PFSK-1 (cell line): Measurements from ENCODE around the gene KLF12.

ENCODE experiments used
- POLR2AphosphoS5 ChIP-seq: IDR thresholded peaks from 2 replicates; pipeline ENCODE4 v1.6.1; 2012; ENCODE audit warnings: low read depth, mild to moderate bottlenecking, control low read depth, low read length, moderate library complexity
- REST ChIP-seq, 2 experiments: IDR thresholded peaks; 2 replicates each; pipeline versions ENCODE4 v1.6.1 to v1.8.0; 2011 to 2012; ENCODE audit warnings: low read depth in 2 of 2, low read length in 2 of 2, control low read depth in 1 of 2, inconsistent platforms in 1 of 2, mild to moderate bottlenecking in 1 of 2, moderate library complexity in 1 of 2; ENCODE audit not compliant: insufficient read depth in 1 of 2
- SIN3A ChIP-seq: IDR thresholded peaks from 2 replicates; pipeline ENCODE4 v1.6.1; 2012; ENCODE audit warnings: mild to moderate bottlenecking, low read length, moderate library complexity, borderline replicate concordance; ENCODE audit not compliant: insufficient read depth
- TAF1 ChIP-seq: IDR thresholded peaks from 2 replicates; pipeline ENCODE4 v1.6.1; 2012; ENCODE audit warnings: low read length, control low read depth, borderline replicate concordance; ENCODE audit not compliant: insufficient read depth

- TF ChIP-seq REST (IDR thresholded peaks at IDR 0.05; ENCODE audit: insufficient read depth in 1 of 2, low read depth in 2 of 2, low read length in 2 of 2) (no peak), POLR2AphosphoS5 (no peak), SIN3A (no peak), TAF1 (no peak)
These were observed 17.7 kb upstream of the KLF12 start for GRCh38 chr13:74151859-74152258.
